ENCODE data around the gene TRIM34. TPM values are rescaled to one million over a fixed set of nuclear protein-coding genes. Genes with fewer than 3 reads are reported as not detected.

TRIM34 gene
- total and polyA plus RNA-seq, 2 donors (not counting 1 experiment from before 2014, with no cell fraction given), result 21.9 to 29.1 TPM

DNA sequence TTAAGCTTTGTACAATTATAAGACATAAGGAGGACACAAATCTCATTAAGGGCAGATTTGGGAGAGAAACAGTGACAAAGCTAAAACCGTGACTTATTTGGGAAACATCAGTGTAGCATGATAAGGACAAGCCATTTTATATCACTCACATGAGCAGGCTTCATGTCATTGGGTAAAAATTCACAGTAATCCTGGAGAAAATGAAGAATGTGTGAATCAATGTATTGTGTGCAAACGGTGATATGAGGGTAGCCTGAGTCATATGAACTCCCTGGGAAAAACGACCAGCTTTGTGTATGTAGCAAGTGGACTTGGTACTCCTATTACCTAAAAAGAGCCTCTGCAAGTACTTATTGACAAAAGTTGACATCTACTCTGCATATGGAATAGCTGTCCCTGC, 6.0 kb upstream of the TRIM34 start:
- H3K27ac Mint-ChIP-seq, result no peak overlapping the region
- CTCF ChIA-PET, result interaction anchor here (0.7 to 1.2 kb wide), 2 partner anchors 9 to 19 kb away, joined by 3 to 4 read pairs; no protein-coding TSS in a partner anchor
- no CpG with 5 or more reads among the region's 3 CpGs for WGBS (ENCODE audit: insufficient coverage)
- intact Hi-C loops (cut with micrococcal nuclease), result no loop called here
- Histone ChIP-seq H3K79me2 (ENCODE audit: control insufficient read depth, insufficient read depth, low read length) (peaks cover 2% of the 10 kb centered on the region), H3K27me3 (replicated peaks in 1 of 4; ENCODE audit: control extremely low read depth in 1 of 4, control insufficient read depth in 3 of 4, insufficient read depth in 4 of 4, low read length in 3 of 4) (no peaks in the 10 kb centered on the region), H3K27ac (ENCODE audit: low read length in 2 of 2) (no peak overlapping the region), H3K36me3 (replicated peaks in 1 of 2; ENCODE audit: control extremely low read depth in 1 of 2, control insufficient read depth in 1 of 2, extremely low read depth in 1 of 2, insufficient read depth in 2 of 2, low read length in 1 of 2) (no peaks in the 10 kb centered on the region), H3K4me2 (replicated peaks; ENCODE audit: low read depth, low read length, poor library complexity, severe bottlenecking) (no peak overlapping the region), H2AFZ (ENCODE audit: insufficient read depth, low read depth, low read length, poor library complexity, severe bottlenecking) (no peak overlapping the region), H3K9me3 (ENCODE audit: control extremely low read depth in 1 of 3, control insufficient read depth in 2 of 3, insufficient read depth in 1 of 3, low read length in 2 of 3) (no peaks in the 10 kb centered on the region), H3K9ac (ENCODE audit: low read length) (no peak overlapping the region), H4K20me1 (ENCODE audit: control insufficient read depth, insufficient read depth, low read length, poor library complexity, severe bottlenecking) (no peaks in the 10 kb centered on the region), H3K4me1 (ENCODE audit: control insufficient read depth in 2 of 2, insufficient read depth in 2 of 2, low read length in 2 of 2) (peaks cover 2 to 3% of the 10 kb centered on the region in 2 donors), H3K4me3 (ENCODE audit: control extremely low read depth in 1 of 5, extremely low read depth in 1 of 5, insufficient read depth in 1 of 5, low read depth in 2 of 5, low read length in 4 of 5) (no peak overlapping the region)
- H3K9me3 Mint-ChIP-seq (ENCODE audit: insufficient read depth), result no peaks in the 10 kb centered on the region
- TF ChIP-seq, protein P1, sequence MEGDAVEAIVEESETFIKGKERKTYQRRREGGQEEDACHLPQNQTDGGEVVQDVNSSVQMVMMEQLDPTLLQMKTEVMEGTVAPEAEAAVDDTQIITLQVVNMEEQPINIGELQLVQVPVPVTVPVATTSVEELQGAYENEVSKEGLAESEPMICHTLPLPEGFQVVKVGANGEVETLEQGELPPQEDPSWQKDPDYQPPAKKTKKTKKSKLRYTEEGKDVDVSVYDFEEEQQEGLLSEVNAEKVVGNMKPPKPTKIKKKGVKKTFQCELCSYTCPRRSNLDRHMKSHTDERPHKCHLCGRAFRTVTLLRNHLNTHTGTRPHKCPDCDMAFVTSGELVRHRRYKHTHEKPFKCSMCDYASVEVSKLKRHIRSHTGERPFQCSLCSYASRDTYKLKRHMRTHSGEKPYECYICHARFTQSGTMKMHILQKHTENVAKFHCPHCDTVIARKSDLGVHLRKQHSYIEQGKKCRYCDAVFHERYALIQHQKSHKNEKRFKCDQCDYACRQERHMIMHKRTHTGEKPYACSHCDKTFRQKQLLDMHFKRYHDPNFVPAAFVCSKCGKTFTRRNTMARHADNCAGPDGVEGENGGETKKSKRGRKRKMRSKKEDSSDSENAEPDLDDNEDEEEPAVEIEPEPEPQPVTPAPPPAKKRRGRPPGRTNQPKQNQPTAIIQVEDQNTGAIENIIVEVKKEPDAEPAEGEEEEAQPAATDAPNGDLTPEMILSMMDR (IDR thresholded peaks at IDR 0.05), result no peak
- no peak for TF ChIP-seq EZH2 (IDR thresholded peaks at IDR 0.05; ENCODE audit: borderline replicate concordance, insufficient read depth, low read depth, low read length, poor library complexity, severe bottlenecking)
- H3K27me3 Mint-ChIP-seq, result no peaks in the 10 kb centered on the region
- no peak for ATAC-seq (ENCODE audit: low read depth)
- POLR2A ChIA-PET, result no interaction called here
- H3K4me3 Mint-ChIP-seq, result no peak overlapping the region
- no peak for DNase-seq
- peaks cover 5% of the 10 kb centered on the region for H3K4me1 Mint-ChIP-seq

DNA sequence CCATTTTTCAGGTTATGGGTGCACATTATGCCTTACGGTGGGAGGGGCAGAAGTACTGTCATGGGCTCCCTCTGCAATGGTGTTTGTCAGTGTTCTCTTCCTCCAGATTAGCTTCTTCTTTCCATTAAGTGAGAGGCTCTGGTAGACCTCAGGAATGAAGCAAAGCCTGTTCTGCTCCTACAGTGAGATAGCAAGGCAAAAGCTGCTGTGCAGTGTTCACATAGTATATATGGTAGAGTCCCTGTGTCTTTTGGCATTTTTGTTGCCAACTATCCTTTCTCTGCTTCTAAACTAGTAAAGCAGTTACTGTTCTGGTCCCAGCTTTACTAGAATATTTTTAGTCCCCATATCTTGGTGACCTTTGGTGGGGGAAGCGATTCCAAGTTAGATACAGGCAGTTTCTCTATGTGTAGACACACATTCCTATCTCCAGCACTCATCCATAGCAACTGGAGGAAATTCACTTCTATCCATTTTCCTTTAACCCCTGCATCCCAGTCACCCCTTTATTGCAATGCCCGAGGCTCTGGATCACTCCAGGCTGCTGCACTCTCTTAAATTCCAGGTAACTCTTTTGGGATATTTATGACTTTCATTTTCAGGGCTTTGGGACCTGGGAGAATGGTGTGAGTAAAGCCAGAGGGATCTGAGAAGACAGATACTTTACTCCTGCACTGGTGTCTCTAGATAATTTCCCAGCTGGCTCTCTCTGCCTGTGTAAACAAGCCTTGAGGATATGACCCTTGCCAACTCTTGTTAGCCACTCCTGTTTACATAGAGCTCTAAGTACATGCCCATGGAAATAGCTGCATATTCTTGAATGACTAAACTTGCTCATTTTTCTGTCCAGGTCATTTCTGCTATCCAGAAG, 3.9 kb upstream of the TRIM34 start:
- Mint-ChIP-seq H3K27me3 (no peaks in the 10 kb centered on the region), H3K9me3 (ENCODE audit: insufficient read depth) (no peaks in the 10 kb centered on the region), H3K4me1 (peaks cover 23% of the 10 kb centered on the region), H3K4me3 (no peak overlapping the region), H3K27ac (no peak overlapping the region)
- Histone ChIP-seq H3K9ac (ENCODE audit: low read length) (no peak overlapping the region), H3K27me3 (replicated peaks in 1 of 4; ENCODE audit: control extremely low read depth in 1 of 4, control insufficient read depth in 3 of 4, insufficient read depth in 4 of 4, low read length in 3 of 4) (no peaks in the 10 kb centered on the region), H3K27ac (ENCODE audit: low read length in 2 of 2) (no peak overlapping the region), H3K4me2 (replicated peaks; ENCODE audit: low read depth, low read length, poor library complexity, severe bottlenecking) (no peak overlapping the region), H3K9me3 (ENCODE audit: control extremely low read depth in 1 of 3, control insufficient read depth in 2 of 3, insufficient read depth in 1 of 3, low read length in 2 of 3) (no peaks in the 10 kb centered on the region), H3K79me2 (ENCODE audit: control insufficient read depth, insufficient read depth, low read length) (peaks cover 21% of the 10 kb centered on the region), H3K4me1 (ENCODE audit: control insufficient read depth in 2 of 2, insufficient read depth in 2 of 2, low read length in 2 of 2) (peaks cover 17 to 18% of the 10 kb centered on the region in 2 donors), H2AFZ (ENCODE audit: insufficient read depth, low read depth, low read length, poor library complexity, severe bottlenecking) (no peak overlapping the region), H3K4me3 (ENCODE audit: control extremely low read depth in 1 of 5, extremely low read depth in 1 of 5, insufficient read depth in 1 of 5, low read depth in 2 of 5, low read length in 4 of 5) (no peak overlapping the region), H3K36me3 (replicated peaks in 1 of 2; ENCODE audit: control extremely low read depth in 1 of 2, control insufficient read depth in 1 of 2, extremely low read depth in 1 of 2, insufficient read depth in 2 of 2, low read length in 1 of 2) (no peaks in the 10 kb centered on the region), H4K20me1 (ENCODE audit: control insufficient read depth, insufficient read depth, low read length, poor library complexity, severe bottlenecking) (no peaks in the 10 kb centered on the region)
- POLR2A ChIA-PET, result no interaction called here
- DNase-seq (no peak), ATAC-seq (ENCODE audit: low read depth) (no peak)
- intact Hi-C loops (cut with micrococcal nuclease), result no loop called here
- CTCF ChIA-PET, result no interaction called here
- TF ChIP-seq, protein P1 (IDR thresholded peaks at IDR 0.05), result no peak
- no peak for TF ChIP-seq EZH2 (IDR thresholded peaks at IDR 0.05; ENCODE audit: borderline replicate concordance, insufficient read depth, low read depth, low read length, poor library complexity, severe bottlenecking)
- 100% methylated on average over 1 of the region's 3 CpGs for WGBS (ENCODE audit: insufficient coverage)
